HEK293 (cell line): ENCODE data around the gene TMEM158.

Experiments
- CTCF ChIA-PET: fragments of 350-600 bp; formaldehyde crosslinking; extraction: SDS; loops from one replicate; lab custom pipeline; 2021; ENCODE audit warnings: antibody characterized with exemption; lab: Yijun Ruan, JAX
- POLR2A ChIA-PET: fragments of 300-600 bp; formaldehyde crosslinking; extraction: SDS; loops from one replicate; lab custom pipeline; 2020; ENCODE audit warnings: antibody characterized with exemption, inconsistent platforms; lab: Yijun Ruan, JAX
- H3K27ac ChIP-seq: fragments of 200-500 bp; sonication (Bioruptor generic); 2 replicates; pipeline ENCODE4 v1.5.1; 2014; ENCODE audit warnings: low read depth, low read length, control low read depth, inconsistent platforms; ENCODE audit errors: extremely low read depth
- H3K36me3 ChIP-seq, 2 experiments: fragments of 200-500 bp in 1 of 2; sonication (Bioruptor generic) in 1 of 2; 1 replicate in 1 of 2; 2 replicates in 1 of 2; pipeline ENCODE4 v1.5.1; 2014 to 2017; ENCODE audit warnings: inconsistent platforms in 2 of 2, low read length in 2 of 2; ENCODE audit not compliant: control insufficient read depth in 2 of 2, insufficient read depth in 1 of 2
- H3K4me1 ChIP-seq: fragments of 200-500 bp; sonication (Bioruptor generic); 2 replicates; pipeline ENCODE4 v1.5.1; 2014; ENCODE audit warnings: mild to moderate bottlenecking, low read length, inconsistent platforms; ENCODE audit not compliant: control insufficient read depth, insufficient read depth
- H3K4me3 ChIP-seq: 2 replicates; pipeline ENCODE4 v1.5.1; 2011; ENCODE audit warnings: low read depth, mild to moderate bottlenecking, control low read depth, low read length, moderate library complexity
- H3K9me3 ChIP-seq: fragments of 200-500 bp; sonication (Bioruptor generic); 2 replicates; pipeline ENCODE4 v1.5.1; 2014; ENCODE audit warnings: low read depth, low read length, inconsistent platforms; ENCODE audit not compliant: control insufficient read depth, insufficient read depth
- EGR2 ChIP-seq: fragments of 450-650 bp; formaldehyde crosslinking; IDR thresholded peaks from 2 replicates; pipeline ENCODE4 v1.5.1; 2016; ENCODE audit warnings: low read depth, missing biosample characterization, missing genetic modification characterization
- GLIS2 ChIP-seq: fragments of 450-650 bp; formaldehyde crosslinking; IDR thresholded peaks from 2 replicates; pipeline ENCODE4 v1.5.1; 2016; ENCODE audit warnings: missing biosample characterization, missing genetic modification characterization
- SETDB1 ChIP-seq: IDR thresholded peaks from one replicate; pipeline ENCODE4 v1.6.1; 2017; ENCODE audit warnings: mild to moderate bottlenecking, low read length, moderate library complexity, mixed read lengths; ENCODE audit not compliant: insufficient read length
- ZFP37 ChIP-seq: fragments of 450-650 bp; formaldehyde crosslinking; IDR thresholded peaks from 2 replicates; pipeline ENCODE4 v1.5.1; 2016; ENCODE audit warnings: missing biosample characterization, missing genetic modification characterization
- ZFP69B ChIP-seq: fragments of 450-650 bp; formaldehyde crosslinking; IDR thresholded peaks from 2 replicates; pipeline ENCODE4 v1.5.1; 2016; ENCODE audit warnings: missing biosample characterization, missing genetic modification characterization
- ZNF214 ChIP-seq: fragments of 450-650 bp; formaldehyde crosslinking; IDR thresholded peaks from 2 replicates; pipeline ENCODE4 v1.5.1; 2017; ENCODE audit warnings: missing biosample characterization, mild to moderate bottlenecking, missing genetic modification characterization, borderline replicate concordance
- ZNF239 ChIP-seq: fragments of 450-650 bp; formaldehyde crosslinking; IDR thresholded peaks from 2 replicates; pipeline ENCODE4 v1.5.1; 2016; ENCODE audit warnings: missing biosample characterization, missing genetic modification characterization
- ZNF350 ChIP-seq: fragments of 450-650 bp; formaldehyde crosslinking; IDR thresholded peaks from 2 replicates; pipeline ENCODE4 v1.5.0; 2017; ENCODE audit warnings: missing biosample characterization, mild to moderate bottlenecking, missing genetic modification characterization
- ZNF501 ChIP-seq: fragments of 450-650 bp; formaldehyde crosslinking; IDR thresholded peaks from 2 replicates; pipeline ENCODE4 v1.5.1; 2016; ENCODE audit warnings: missing biosample characterization, missing genetic modification characterization
- ZNF521 ChIP-seq: fragments of 450-650 bp; formaldehyde crosslinking; IDR thresholded peaks from 2 replicates; pipeline ENCODE4 v1.5.1; 2017; ENCODE audit warnings: missing biosample characterization, mild to moderate bottlenecking, missing genetic modification characterization
- TF ChIP-seq, protein P1 (sequence below): fragments of 450-650 bp; formaldehyde crosslinking; IDR thresholded peaks from 2 replicates; pipeline ENCODE4 v1.5.1; 2016; ENCODE audit warnings: missing biosample characterization, missing genetic modification characterization
- TF ChIP-seq, protein P2 (sequence below): fragments of 450-650 bp; formaldehyde crosslinking; IDR thresholded peaks from 2 replicates; pipeline ENCODE4 v1.5.1; 2017; ENCODE audit warnings: missing biosample characterization, mild to moderate bottlenecking, missing genetic modification characterization, moderate library complexity
- TF ChIP-seq, protein P3 (sequence below): fragments of 450-650 bp; formaldehyde crosslinking; IDR thresholded peaks from 2 replicates; pipeline ENCODE4 v1.5.1; 2016; ENCODE audit warnings: missing biosample characterization, missing genetic modification characterization
- TF ChIP-seq, protein P4 (sequence below): fragments of 450-650 bp; formaldehyde crosslinking; IDR thresholded peaks from 2 replicates; pipeline ENCODE4 v1.5.1; 2017; ENCODE audit warnings: missing biosample characterization, missing genetic modification characterization
- TF ChIP-seq, protein P5 (sequence below): fragments of 450-650 bp; formaldehyde crosslinking; IDR thresholded peaks from 2 replicates; pipeline ENCODE4; 2016; ENCODE audit warnings: missing biosample characterization, missing genetic modification characterization
- TF ChIP-seq, protein P6 (sequence below): fragments of 450-650 bp; formaldehyde crosslinking; IDR thresholded peaks from 2 replicates; pipeline ENCODE4 v1.5.1; 2016; ENCODE audit warnings: missing biosample characterization, missing genetic modification characterization, borderline replicate concordance
- TF ChIP-seq, protein P7 (sequence below): fragments of 450-650 bp; formaldehyde crosslinking; IDR thresholded peaks from 2 replicates; pipeline ENCODE4 v1.5.1; 2016; ENCODE audit warnings: missing biosample characterization, missing genetic modification characterization, low read depth

The TMEM158 gene

DNA sequence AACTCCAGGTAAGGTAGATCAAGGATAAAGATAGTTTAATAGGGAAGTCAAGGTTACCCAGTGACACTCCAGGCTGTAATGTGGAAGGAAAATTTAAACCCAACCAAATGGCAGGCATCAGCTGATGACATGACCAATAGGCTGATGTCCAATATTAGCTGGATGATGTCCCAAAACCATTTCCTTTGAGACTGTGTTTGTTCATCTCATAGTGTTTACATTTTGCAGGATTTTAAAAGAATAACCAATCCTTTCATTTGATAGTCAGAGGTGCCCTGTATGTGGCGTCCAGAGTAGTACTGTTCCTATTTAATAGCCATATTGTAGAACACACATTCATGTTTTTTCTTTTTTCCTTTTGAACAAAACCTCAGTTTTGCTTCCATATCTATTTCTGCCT, 23.3 kb upstream of the TMEM158 start:
- ChIA-PET CTCF (no interaction called here), POLR2A (no interaction called here)
- TF ChIP-seq, protein P1, sequence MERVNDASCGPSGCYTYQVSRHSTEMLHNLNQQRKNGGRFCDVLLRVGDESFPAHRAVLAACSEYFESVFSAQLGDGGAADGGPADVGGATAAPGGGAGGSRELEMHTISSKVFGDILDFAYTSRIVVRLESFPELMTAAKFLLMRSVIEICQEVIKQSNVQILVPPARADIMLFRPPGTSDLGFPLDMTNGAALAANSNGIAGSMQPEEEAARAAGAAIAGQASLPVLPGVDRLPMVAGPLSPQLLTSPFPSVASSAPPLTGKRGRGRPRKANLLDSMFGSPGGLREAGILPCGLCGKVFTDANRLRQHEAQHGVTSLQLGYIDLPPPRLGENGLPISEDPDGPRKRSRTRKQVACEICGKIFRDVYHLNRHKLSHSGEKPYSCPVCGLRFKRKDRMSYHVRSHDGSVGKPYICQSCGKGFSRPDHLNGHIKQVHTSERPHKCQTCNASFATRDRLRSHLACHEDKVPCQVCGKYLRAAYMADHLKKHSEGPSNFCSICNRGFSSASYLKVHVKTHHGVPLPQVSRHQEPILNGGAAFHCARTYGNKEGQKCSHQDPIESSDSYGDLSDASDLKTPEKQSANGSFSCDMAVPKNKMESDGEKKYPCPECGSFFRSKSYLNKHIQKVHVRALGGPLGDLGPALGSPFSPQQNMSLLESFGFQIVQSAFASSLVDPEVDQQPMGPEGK (tag by site-specific recombination): no peak
- TF ChIP-seq GLIS2 (tag by site-specific recombination) (no peak), ZFP37 (tag by site-specific recombination) (no peak), ZNF501 (tag by site-specific recombination) (no peak), EGR2 (tag by site-specific recombination) (no peak), ZNF239 (tag by site-specific recombination) (no peak), ZNF521 (tag by site-specific recombination) (no peak), ZFP69B (tag by site-specific recombination) (no peak)
- TF ChIP-seq, protein P2, sequence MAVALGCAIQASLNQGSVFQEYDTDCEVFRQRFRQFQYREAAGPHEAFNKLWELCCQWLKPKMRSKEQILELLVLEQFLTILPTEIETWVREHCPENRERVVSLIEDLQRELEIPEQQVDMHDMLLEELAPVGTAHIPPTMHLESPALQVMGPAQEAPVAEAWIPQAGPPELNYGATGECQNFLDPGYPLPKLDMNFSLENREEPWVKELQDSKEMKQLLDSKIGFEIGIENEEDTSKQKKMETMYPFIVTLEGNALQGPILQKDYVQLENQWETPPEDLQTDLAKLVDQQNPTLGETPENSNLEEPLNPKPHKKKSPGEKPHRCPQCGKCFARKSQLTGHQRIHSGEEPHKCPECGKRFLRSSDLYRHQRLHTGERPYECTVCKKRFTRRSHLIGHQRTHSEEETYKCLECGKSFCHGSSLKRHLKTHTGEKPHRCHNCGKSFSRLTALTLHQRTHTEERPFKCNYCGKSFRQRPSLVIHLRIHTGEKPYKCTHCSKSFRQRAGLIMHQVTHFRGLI (tag by site-specific recombination): no peak
- TF ChIP-seq, protein P3, sequence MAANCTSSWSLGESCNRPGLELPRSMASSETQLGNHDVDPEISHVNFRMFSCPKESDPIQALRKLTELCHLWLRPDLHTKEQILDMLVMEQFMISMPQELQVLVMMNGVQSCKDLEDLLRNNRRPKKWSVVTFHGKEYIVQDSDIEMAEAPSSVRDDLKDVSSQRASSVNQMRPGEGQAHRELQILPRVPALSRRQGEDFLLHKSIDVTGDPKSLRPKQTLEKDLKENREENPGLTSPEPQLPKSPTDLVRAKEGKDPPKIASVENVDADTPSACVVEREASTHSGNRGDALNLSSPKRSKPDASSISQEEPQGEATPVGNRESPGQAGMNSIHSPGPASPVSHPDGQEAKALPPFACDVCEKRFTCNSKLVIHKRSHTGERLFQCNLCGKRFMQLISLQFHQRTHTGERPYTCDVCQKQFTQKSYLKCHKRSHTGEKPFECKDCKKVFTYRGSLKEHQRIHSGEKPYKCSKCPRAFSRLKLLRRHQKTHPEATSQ (tag by site-specific recombination): no peak
- TF ChIP-seq, protein P4, sequence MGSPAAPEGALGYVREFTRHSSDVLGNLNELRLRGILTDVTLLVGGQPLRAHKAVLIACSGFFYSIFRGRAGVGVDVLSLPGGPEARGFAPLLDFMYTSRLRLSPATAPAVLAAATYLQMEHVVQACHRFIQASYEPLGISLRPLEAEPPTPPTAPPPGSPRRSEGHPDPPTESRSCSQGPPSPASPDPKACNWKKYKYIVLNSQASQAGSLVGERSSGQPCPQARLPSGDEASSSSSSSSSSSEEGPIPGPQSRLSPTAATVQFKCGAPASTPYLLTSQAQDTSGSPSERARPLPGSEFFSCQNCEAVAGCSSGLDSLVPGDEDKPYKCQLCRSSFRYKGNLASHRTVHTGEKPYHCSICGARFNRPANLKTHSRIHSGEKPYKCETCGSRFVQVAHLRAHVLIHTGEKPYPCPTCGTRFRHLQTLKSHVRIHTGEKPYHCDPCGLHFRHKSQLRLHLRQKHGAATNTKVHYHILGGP (tag by site-specific recombination): no peak
- TF ChIP-seq, protein P5, sequence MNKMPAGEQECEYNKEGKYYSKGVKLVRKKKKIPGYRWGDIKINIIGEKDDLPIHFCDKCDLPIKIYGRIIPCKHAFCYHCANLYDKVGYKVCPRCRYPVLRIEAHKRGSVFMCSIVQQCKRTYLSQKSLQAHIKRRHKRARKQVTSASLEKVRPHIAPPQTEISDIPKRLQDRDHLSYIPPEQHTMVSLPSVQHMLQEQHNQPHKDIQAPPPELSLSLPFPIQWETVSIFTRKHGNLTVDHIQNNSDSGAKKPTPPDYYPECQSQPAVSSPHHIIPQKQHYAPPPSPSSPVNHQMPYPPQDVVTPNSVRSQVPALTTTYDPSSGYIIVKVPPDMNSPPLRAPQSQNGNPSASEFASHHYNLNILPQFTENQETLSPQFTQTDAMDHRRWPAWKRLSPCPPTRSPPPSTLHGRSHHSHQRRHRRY (tag by site-specific recombination): no peak
- no peak overlapping the region for H3K4me3 ChIP-seq
- H3K27ac ChIP-seq: no peak overlapping the region
- H3K36me3 ChIP-seq: no peaks in the 10 kb centered on the region
- H3K9me3 ChIP-seq: no peaks in the 10 kb centered on the region
- no peaks in the 10 kb centered on the region for H3K4me1 ChIP-seq

DNA sequence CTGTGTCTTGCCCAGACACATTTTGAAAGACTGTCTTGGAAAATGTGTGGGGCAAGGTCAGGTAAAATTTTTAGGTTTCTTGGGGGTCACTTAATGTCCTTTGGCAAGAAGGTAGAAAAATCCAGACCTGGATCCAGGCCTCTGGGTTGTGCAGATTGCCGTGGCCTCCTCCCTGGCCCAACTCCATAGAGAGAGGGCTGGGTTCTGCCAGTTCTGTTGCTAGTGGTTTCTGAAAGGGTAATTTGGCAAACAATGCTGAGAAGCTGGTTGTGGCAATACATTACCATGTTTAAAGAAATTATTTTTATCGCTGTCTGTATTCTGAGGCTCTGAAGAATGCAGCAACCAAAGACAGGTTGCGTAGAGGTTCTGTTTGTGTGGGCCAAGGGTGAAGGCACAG, 20.2 kb upstream of the TMEM158 start:
- CTCF ChIA-PET: no interaction called here
- Histone ChIP-seq H3K9me3 (no peaks in the 10 kb centered on the region), H3K4me1 (no peaks in the 10 kb centered on the region), H3K36me3 (no peaks in the 10 kb centered on the region), H3K27ac (no peak overlapping the region), H3K4me3 (no peak overlapping the region)
- POLR2A ChIA-PET: no interaction called here
- TF ChIP-seq ZNF350 (tag by site-specific recombination) (no peak), SETDB1 (no peak), ZNF214 (tag by site-specific recombination) (no peak)
- TF ChIP-seq, protein P6, sequence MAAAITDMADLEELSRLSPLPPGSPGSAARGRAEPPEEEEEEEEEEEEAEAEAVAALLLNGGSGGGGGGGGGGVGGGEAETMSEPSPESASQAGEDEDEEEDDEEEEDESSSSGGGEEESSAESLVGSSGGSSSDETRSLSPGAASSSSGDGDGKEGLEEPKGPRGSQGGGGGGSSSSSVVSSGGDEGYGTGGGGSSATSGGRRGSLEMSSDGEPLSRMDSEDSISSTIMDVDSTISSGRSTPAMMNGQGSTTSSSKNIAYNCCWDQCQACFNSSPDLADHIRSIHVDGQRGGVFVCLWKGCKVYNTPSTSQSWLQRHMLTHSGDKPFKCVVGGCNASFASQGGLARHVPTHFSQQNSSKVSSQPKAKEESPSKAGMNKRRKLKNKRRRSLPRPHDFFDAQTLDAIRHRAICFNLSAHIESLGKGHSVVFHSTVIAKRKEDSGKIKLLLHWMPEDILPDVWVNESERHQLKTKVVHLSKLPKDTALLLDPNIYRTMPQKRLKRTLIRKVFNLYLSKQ (tag by site-specific recombination): no peak
- TF ChIP-seq, protein P7, sequence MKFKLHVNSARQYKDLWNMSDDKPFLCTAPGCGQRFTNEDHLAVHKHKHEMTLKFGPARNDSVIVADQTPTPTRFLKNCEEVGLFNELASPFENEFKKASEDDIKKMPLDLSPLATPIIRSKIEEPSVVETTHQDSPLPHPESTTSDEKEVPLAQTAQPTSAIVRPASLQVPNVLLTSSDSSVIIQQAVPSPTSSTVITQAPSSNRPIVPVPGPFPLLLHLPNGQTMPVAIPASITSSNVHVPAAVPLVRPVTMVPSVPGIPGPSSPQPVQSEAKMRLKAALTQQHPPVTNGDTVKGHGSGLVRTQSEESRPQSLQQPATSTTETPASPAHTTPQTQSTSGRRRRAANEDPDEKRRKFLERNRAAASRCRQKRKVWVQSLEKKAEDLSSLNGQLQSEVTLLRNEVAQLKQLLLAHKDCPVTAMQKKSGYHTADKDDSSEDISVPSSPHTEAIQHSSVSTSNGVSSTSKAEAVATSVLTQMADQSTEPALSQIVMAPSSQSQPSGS: no peak
